CD4-positive, alpha-beta T cell treated with Interleukin-1 beta for 1 hour (primary cell): ENCODE results near the gene MRPS35.
A peak's percentile ranks its signal among the peaks of the same experiment; 100 is the strongest.

Experiments used
- DNase-seq, 2 donors: peaks; one replicate each; pipeline ENCODE4 v3.0.0-alpha.2; 2020 to 2022

Gene MRPS35

GRCh38 chr12:27772328-27773049 is 61.9 kb downstream of the MRPS35 start:
- DNase-seq: no peak

GRCh38 chr12:27777141-27777540 is 66.5 kb downstream of the MRPS35 start:
- DNase-seq: no peak

GRCh38 chr12:27778206-27778605 is 67.6 kb downstream of the MRPS35 start:
- DNase-seq: no peak

- peak in 1 of 2 donors; percentile 4 for DNase-seq
These were observed 68.8 kb downstream of the MRPS35 start for GRCh38 chr12:27779416-27779919.

GRCh38 chr12:27779920-27780611 is 69.4 kb downstream of the MRPS35 start, which contains the start of the genes KLHL42 and MANSC4:
TSS of gene KLHL42 (plus strand) at chr12:27780233. CDS start at chr12:27780331, 98 bp downstream.
TSS of gene MANSC4 (minus strand) at chr12:27780236. CDS start at chr12:27771276, 8,960 bp downstream.
- peak; percentile 61 to 70 for DNase-seq

GRCh38 chr12:27780612-27781408 is 70.2 kb downstream of the MRPS35 start:
- peak; percentile 11 to 15 for DNase-seq

GRCh38 chr12:27781680-27782079 is 71.0 kb downstream of the MRPS35 start:
- DNase-seq: no peak

GRCh38 chr12:27782481-27782880 is 71.8 kb downstream of the MRPS35 start:
- no peak for DNase-seq

GRCh38 chr12:27785882-27786570 is 75.4 kb downstream of the MRPS35 start:
- DNase-seq: no peak

GRCh38 chr12:27787559-27787958 is 76.9 kb downstream of the MRPS35 start:
- DNase-seq: no peak

- DNase-seq: no peak
These were observed 79.5 kb downstream of the MRPS35 start for GRCh38 chr12:27790179-27790578.

GRCh38 chr12:27794818-27795584 is 84.4 kb downstream of the MRPS35 start:
- no peak for DNase-seq

GRCh38 chr12:27796128-27796527 is 85.5 kb downstream of the MRPS35 start:
- no peak for DNase-seq

GRCh38 chr12:27797301-27798025 is 86.8 kb downstream of the MRPS35 start:
- DNase-seq: no peak

GRCh38 chr12:27800819-27801218 is 90.2 kb downstream of the MRPS35 start:
- DNase-seq: no peak

GRCh38 chr12:27801630-27802029 is 91.0 kb downstream of the MRPS35 start:
- DNase-seq: no peak

- no peak for DNase-seq
These were observed 91.9 kb downstream of the MRPS35 start for GRCh38 chr12:27802511-27802910.

- no peak for DNase-seq
These were observed 92.3 kb downstream of the MRPS35 start for GRCh38 chr12:27802936-27803335.

GRCh38 chr12:27805238-27805637 is 94.6 kb downstream of the MRPS35 start:
- DNase-seq: no peak
